Vagina (tissue), 2 donors: ENCODE results near the gene MRPL10. TPM values are rescaled to one million over a fixed set of nuclear protein-coding genes. Genes with fewer than 3 reads are reported as not detected.

Source experiments
- DNase-seq, 2 donors: peaks; one replicate each; pipeline ENCODE4 v3.0.0-alpha.2; 2017; ENCODE audit errors: extremely low spot score in 2 of 2
- H3K27ac ChIP-seq: fragments of 200-600 bp; sonication (generic); one replicate; pipeline ENCODE4 v1.5.1; 2019
- H3K27me3 ChIP-seq: fragments of 200-600 bp; sonication (generic); one replicate; pipeline ENCODE4 v1.5.1; 2019
- H3K36me3 ChIP-seq, 2 donors: fragments of 200-600 bp; sonication (generic); one replicate each; pipeline ENCODE4 v1.5.1; 2017 to 2019
- H3K4me1 ChIP-seq: fragments of 200-600 bp; sonication (generic); one replicate; pipeline ENCODE4 v1.5.1; 2019
- H3K4me3 ChIP-seq, 2 donors: fragments of 200-600 bp; sonication (generic); 1 replicate in 1 of 2; 2 replicates in 1 of 2; pipeline ENCODE4 v1.5.1; 2016 to 2019
- H3K9me3 ChIP-seq: fragments of 200-600 bp; sonication (generic); one replicate; pipeline ENCODE4 v1.5.1; 2019
- CTCF ChIP-seq, 3 experiments: fragments of 450-650 bp in 2 of 3; fragments of 200-600 bp in 1 of 3; sonication (generic) in 1 of 3; IDR thresholded peaks; one replicate each; pipeline ENCODE4 v1.5.1; 2017 to 2019; ENCODE audit warnings: antibody characterized with exemption in 3 of 3, mild to moderate bottlenecking in 2 of 3, moderate library complexity in 2 of 3
- POLR2A ChIP-seq, 2 donors: fragments of 450-650 bp; IDR thresholded peaks; one replicate each; pipeline ENCODE4 v1.6.1; 2017; ENCODE audit warnings: antibody characterized with exemption in 2 of 2, mild to moderate bottlenecking in 2 of 2, moderate library complexity in 2 of 2
- POLR2AphosphoS5 ChIP-seq, 2 donors: sonication (generic); formaldehyde crosslinking; IDR thresholded peaks; one replicate each; pipeline ENCODE4 v1.9.0; 2017; ENCODE audit warnings: antibody characterized with exemption in 2 of 2, mild to moderate bottlenecking in 2 of 2, low read depth in 1 of 2; ENCODE audit not compliant: insufficient read depth in 1 of 2
- intact Hi-C: fragments of 100-400 bp; cut with DNase I; formaldehyde crosslinking; loops from one replicate; pipeline ENCODE4 v1.15.1; 2023
- total RNA-seq: library from RNA; depleted of rRNA; stranded (reverse); fragments of >200 nt; gene quantifications from one replicate; pipeline ENCODE4 v1.2.3, GENCODE V29; 2016

MRPL10 gene
- total RNA-seq, 1 donor from 2014 or later: 21.4 TPM

- Histone ChIP-seq H3K4me1 (peaks cover 11% of the 10 kb centered on the region), H3K27ac (no peak overlapping the region), H3K9me3 (no peaks in the 10 kb centered on the region), H3K27me3 (no peaks in the 10 kb centered on the region), H3K4me3 (peak overlapping the region in 1 of 2 donors; percentile 9), H3K36me3 (no peaks in the 10 kb centered on the region)
- TF ChIP-seq CTCF (IDR thresholded peaks at IDR 0.05): no peak
- no peak for TF ChIP-seq POLR2A (IDR thresholded peaks at IDR 0.05)
- TF ChIP-seq POLR2AphosphoS5 (IDR thresholded peaks at IDR 0.05; ENCODE audit: insufficient read depth in 1 of 2, low read depth in 1 of 2): no peak
- no peak for DNase-seq
- intact Hi-C loops: no loop called here
These were observed 40.8 kb upstream of the MRPL10 start for GRCh38 chr17:47872019-47872650.

GRCh38 chr17:47871048-47871447, 39.7 kb upstream of the MRPL10 start:
- peaks cover 11% of the 10 kb centered on the region for H3K4me1 ChIP-seq
- no peaks in the 10 kb centered on the region for H3K36me3 ChIP-seq
- no peak overlapping the region for H3K27ac ChIP-seq
- H3K9me3 ChIP-seq: no peaks in the 10 kb centered on the region
- H3K27me3 ChIP-seq: no peaks in the 10 kb centered on the region
- no peak for DNase-seq
- H3K4me3 ChIP-seq: no peak overlapping the region
- no peak for TF ChIP-seq POLR2AphosphoS5 (IDR thresholded peaks at IDR 0.05; ENCODE audit: insufficient read depth in 1 of 2, low read depth in 1 of 2)
- TF ChIP-seq CTCF (IDR thresholded peaks at IDR 0.05): no peak
- TF ChIP-seq POLR2A (IDR thresholded peaks at IDR 0.05): no peak
- intact Hi-C loops: no loop called here

GRCh38 chr17:47870056-47870455, 38.7 kb upstream of the MRPL10 start:
- DNase-seq: no peak
- Histone ChIP-seq H3K36me3 (no peaks in the 10 kb centered on the region), H3K4me1 (peaks cover 11% of the 10 kb centered on the region), H3K27ac (no peak overlapping the region), H3K9me3 (no peaks in the 10 kb centered on the region), H3K4me3 (no peak overlapping the region), H3K27me3 (no peaks in the 10 kb centered on the region)
- TF ChIP-seq POLR2A (IDR thresholded peaks at IDR 0.05): no peak
- TF ChIP-seq POLR2AphosphoS5 (IDR thresholded peaks at IDR 0.05; ENCODE audit: insufficient read depth in 1 of 2, low read depth in 1 of 2): no peak
- no peak for TF ChIP-seq CTCF (IDR thresholded peaks at IDR 0.05)
- intact Hi-C loops: no loop called here

GRCh38 chr17:47869114-47869513, 37.8 kb upstream of the MRPL10 start:
- Histone ChIP-seq H3K9me3 (no peaks in the 10 kb centered on the region), H3K36me3 (no peaks in the 10 kb centered on the region), H3K4me3 (no peak overlapping the region), H3K27me3 (no peaks in the 10 kb centered on the region), H3K4me1 (peaks cover 11% of the 10 kb centered on the region), H3K27ac (no peak overlapping the region)
- no peak for TF ChIP-seq POLR2AphosphoS5 (IDR thresholded peaks at IDR 0.05; ENCODE audit: insufficient read depth in 1 of 2, low read depth in 1 of 2)
- TF ChIP-seq CTCF (IDR thresholded peaks at IDR 0.05): no peak
- no peak for TF ChIP-seq POLR2A (IDR thresholded peaks at IDR 0.05)
- intact Hi-C loops: no loop called here
- no peak for DNase-seq

GRCh38 chr17:47867813-47868533, 36.6 kb upstream of the MRPL10 start:
- intact Hi-C loops: no loop called here
- Histone ChIP-seq H3K27ac (no peak overlapping the region), H3K4me1 (peaks cover 11% of the 10 kb centered on the region), H3K4me3 (no peak overlapping the region), H3K36me3 (no peaks in the 10 kb centered on the region), H3K27me3 (no peaks in the 10 kb centered on the region), H3K9me3 (no peaks in the 10 kb centered on the region)
- no peak for DNase-seq
- TF ChIP-seq CTCF (IDR thresholded peaks at IDR 0.05) (no peak), POLR2AphosphoS5 (IDR thresholded peaks at IDR 0.05; ENCODE audit: insufficient read depth in 1 of 2, low read depth in 1 of 2) (no peak), POLR2A (IDR thresholded peaks at IDR 0.05) (no peak)
